Large intestine (tissue), 3 donors: ENCODE data around the gene MAP2K2. TPM values are rescaled to one million over a fixed set of nuclear protein-coding genes. Genes with fewer than 3 reads are reported as not detected.
A peak's percentile ranks its signal among the peaks of the same experiment; 100 is the strongest.

Source experiments
- DNase-seq, 2 donors: peaks; one replicate each; pipeline versions ENCODE4 v3.0.0 to v3.0.0-alpha.2; 2013
- H3K27ac ChIP-seq: one replicate; pipeline ENCODE4 v1.5.1; 2013; ENCODE audit warnings: low read length
- H3K27me3 ChIP-seq: 2 replicates; pipeline ENCODE4 v1.6.1; 2013; ENCODE audit warnings: low read length; ENCODE audit not compliant: control insufficient read depth, insufficient read depth
- H3K36me3 ChIP-seq: 2 replicates; pipeline ENCODE4 v1.6.1; 2013; ENCODE audit warnings: low read length; ENCODE audit not compliant: control insufficient read depth, insufficient read depth
- H3K4me1 ChIP-seq: one replicate; pipeline ENCODE4 v1.6.1; 2013; ENCODE audit warnings: low read length; ENCODE audit not compliant: control insufficient read depth, insufficient read depth
- H3K4me3 ChIP-seq: one replicate; pipeline ENCODE4 v1.5.1; 2013; ENCODE audit warnings: low read length
- H3K9me3 ChIP-seq: one replicate; pipeline ENCODE4 v1.6.1; 2013; ENCODE audit warnings: mild to moderate bottlenecking, low read depth, low read length, moderate library complexity; ENCODE audit not compliant: control insufficient read depth
- WGBS: methylation state at CpG from one replicate; pipeline ENCODE4 v1.1.5; 2013; ENCODE audit warnings: low lambda C conversion rate; ENCODE audit not compliant: insufficient coverage; 5-methylcytosine and 5-hydroxymethylcytosine counted together
- polyA plus RNA-seq: library from polyadenylated mRNA; unstranded; fragments of 120-200 nt; gene quantifications from one replicate; pipeline ENCODE4 v1.2.1, GENCODE V29; 2013

The MAP2K2 gene
- polyA plus RNA-seq, 1 donor = 188 TPM

DNA sequence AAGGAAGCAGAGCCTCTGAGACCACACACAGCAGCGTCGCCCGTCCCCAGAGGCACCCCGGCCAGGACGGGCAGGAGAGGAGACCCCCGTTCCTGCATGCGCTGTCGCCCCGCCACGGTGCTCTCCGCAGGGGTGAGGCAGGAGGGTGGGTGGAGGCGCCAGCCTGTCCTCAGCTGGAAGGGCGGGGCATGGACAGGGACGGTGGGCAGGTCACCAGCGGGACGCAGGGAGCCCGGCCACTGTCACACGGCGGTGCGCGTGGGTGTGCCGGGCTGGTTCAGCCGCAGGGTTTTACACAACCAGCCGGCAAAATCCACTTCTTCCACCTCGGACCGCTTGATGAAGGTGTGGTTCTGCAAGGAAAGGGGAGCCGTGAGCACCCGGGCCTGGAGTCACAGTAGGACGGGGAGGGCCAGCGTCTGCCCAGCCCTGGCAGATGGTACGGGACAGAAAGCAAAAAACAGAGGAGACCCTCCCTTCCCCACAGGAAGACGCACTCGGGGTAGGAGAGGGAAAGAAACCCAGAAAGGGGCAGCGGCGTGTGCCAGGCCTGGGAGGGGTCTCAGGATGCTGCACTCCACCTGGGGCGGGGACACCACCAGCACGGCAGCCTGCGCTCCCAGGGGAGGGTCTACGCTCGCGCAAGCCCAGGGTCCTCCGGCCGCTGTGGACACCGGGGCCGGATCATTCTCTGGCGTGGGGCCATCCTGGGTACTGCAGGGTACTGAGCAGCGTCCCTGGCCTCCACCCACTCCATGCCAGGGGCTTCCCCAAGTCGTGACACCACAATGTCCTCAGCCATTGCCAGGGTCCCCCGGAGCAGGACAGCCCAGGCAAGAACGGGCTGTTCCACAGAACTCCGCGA, 33.3 kb downstream of the MAP2K2 start:
- no peak for DNase-seq
- no CpG with 5 or more reads among the region's 52 CpGs for WGBS
- H3K36me3 ChIP-seq = peaks cover 57% of the 10 kb centered on the region

GRCh38 chr19:4089946-4090345, 34.0 kb downstream of the MAP2K2 start:
- peaks cover 51% of the 10 kb centered on the region for H3K36me3 ChIP-seq
- H3K4me1 ChIP-seq = peaks cover 10% of the 10 kb centered on the region
- H3K27ac ChIP-seq = no peak overlapping the region
- no CpG with 5 or more reads among the region's 22 CpGs for WGBS
- no peak overlapping the region for H3K4me3 ChIP-seq
- DNase-seq = no peak
- no peaks in the 10 kb centered on the region for H3K27me3 ChIP-seq
- peaks cover 4% of the 10 kb centered on the region for H3K9me3 ChIP-seq

More for the DNA sequence above, 33.3 kb downstream of the MAP2K2 start:
- Histone ChIP-seq H3K4me1 (peaks cover 10% of the 10 kb centered on the region), H3K4me3 (no peak overlapping the region), H3K9me3 (peaks cover 9% of the 10 kb centered on the region), H3K27ac (no peak overlapping the region), H3K27me3 (no peaks in the 10 kb centered on the region)

GRCh38 chr19:4089400-4089908, 34.5 kb downstream of the MAP2K2 start:
- WGBS = no CpG with 5 or more reads among the region's 26 CpGs
- no peak for DNase-seq
- no peak overlapping the region for H3K4me3 ChIP-seq
- peaks cover 46% of the 10 kb centered on the region for H3K36me3 ChIP-seq
- peaks cover 11% of the 10 kb centered on the region for H3K4me1 ChIP-seq
- peaks cover 3% of the 10 kb centered on the region for H3K9me3 ChIP-seq
- H3K27me3 ChIP-seq = no peaks in the 10 kb centered on the region
- H3K27ac ChIP-seq = no peak overlapping the region

- no peak for DNase-seq
- Histone ChIP-seq H3K36me3 (peaks cover 41% of the 10 kb centered on the region), H3K9me3 (peaks cover 3% of the 10 kb centered on the region), H3K27me3 (no peaks in the 10 kb centered on the region), H3K27ac (no peak overlapping the region), H3K4me1 (peaks cover 16% of the 10 kb centered on the region), H3K4me3 (no peak overlapping the region)
- WGBS = no CpG with 5 or more reads among the region's 2 CpGs
These were observed 34.9 kb downstream of the MAP2K2 start for GRCh38 chr19:4088975-4089374.

DNA sequence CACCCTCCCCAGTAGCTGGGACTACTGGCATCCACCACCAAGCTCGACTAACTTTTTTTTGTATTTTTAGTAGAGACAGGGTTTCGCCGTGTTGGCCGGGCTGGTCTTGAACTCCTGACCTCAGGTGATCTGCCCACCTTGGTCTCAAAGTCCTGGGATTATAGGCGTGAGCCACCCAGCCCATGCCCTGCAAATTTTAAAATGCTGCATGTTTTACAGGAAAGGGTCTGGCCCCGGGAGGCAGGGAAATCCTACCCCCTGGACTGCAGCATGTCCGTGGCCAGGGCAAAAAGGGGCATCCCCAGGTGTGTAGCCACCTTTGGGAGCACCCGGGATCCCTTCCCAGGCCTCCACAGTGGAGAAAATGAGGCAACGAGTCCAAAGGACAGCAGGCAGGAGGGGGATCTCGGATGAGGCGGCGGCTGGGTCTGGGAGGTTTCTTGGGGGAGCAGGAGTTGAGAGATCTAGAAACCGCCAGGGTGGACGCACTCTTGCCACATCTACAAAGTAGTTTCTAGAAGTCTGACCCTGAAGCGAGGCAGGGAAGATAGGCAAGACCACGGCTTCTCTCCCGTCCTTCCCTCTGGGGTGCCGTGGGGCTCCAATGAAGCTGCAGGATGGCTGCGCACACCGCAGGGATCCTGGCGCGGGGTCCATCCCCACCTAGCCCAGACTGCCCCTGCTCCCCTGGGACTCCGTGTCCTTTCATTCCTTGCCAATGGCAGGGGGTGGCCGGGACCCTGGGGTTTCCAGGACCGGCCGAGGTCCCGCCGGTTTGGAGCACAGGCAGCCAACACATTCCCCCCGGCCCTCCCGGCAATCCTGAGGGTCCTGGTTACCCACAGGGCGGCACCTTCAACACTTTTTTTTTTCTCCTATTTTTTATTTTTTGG, 35.9 kb downstream of the MAP2K2 start:
- H3K27ac ChIP-seq = no peak overlapping the region
- peak in 1 of 2 donors; percentile 27 for DNase-seq
- peaks cover 32% of the 10 kb centered on the region for H3K36me3 ChIP-seq
- no CpG with 5 or more reads among the region's 31 CpGs for WGBS
- no peaks in the 10 kb centered on the region for H3K27me3 ChIP-seq
- H3K4me3 ChIP-seq = no peak overlapping the region
- H3K4me1 ChIP-seq = peaks cover 21% of the 10 kb centered on the region
- peaks cover 3% of the 10 kb centered on the region for H3K9me3 ChIP-seq

DNA sequence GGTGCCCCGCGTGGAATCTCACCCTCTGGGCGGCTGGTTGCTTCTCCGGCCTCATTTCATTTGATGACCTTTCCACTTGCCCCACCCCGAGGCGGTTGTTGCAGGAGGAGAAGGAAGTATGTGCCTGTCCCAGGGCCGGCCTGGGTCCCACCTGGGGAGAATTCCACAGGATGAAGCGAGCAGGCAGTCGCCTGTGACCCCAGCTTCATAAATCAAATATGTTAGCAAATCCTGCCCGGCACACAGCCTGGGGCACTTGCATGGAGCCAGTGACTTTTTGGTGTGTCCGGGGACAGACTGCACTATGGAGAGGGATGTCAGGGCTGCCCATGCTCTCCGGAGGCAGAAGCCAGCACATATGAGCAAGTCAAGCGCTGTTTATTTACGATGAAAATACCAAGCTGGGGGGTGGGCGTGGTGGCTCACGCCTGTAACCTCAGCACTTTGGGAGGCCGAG, 37.5 kb downstream of the MAP2K2 start:
- peak in 1 of 2 donors; percentile 59 for DNase-seq
- no peaks in the 10 kb centered on the region for H3K27me3 ChIP-seq
- peaks cover 21% of the 10 kb centered on the region for H3K36me3 ChIP-seq
- H3K4me3 ChIP-seq = no peak overlapping the region
- H3K27ac ChIP-seq = peak overlapping the region; percentile 10
- H3K9me3 ChIP-seq = peaks cover 7% of the 10 kb centered on the region
- peaks cover 21% of the 10 kb centered on the region for H3K4me1 ChIP-seq
- no CpG with 5 or more reads among the region's 17 CpGs for WGBS

- Histone ChIP-seq H3K36me3 (peaks cover 5% of the 10 kb centered on the region), H3K4me1 (peaks cover 21% of the 10 kb centered on the region), H3K4me3 (peak overlapping the region; percentile 45), H3K27ac (peak overlapping the region; percentile 64), H3K27me3 (no peaks in the 10 kb centered on the region), H3K9me3 (peaks cover 5% of the 10 kb centered on the region)
- WGBS = no CpG with 5 or more reads among the region's 8 CpGs
- no peak for DNase-seq
These were observed 39.4 kb downstream of the MAP2K2 start for GRCh38 chr19:4084547-4084877.

GRCh38 chr19:4083677-4084546, 40.0 kb downstream of the MAP2K2 start:
- Histone ChIP-seq H3K4me3 (peak overlapping the region; percentile 45), H3K27ac (peak overlapping the region; percentile 64), H3K9me3 (peaks cover 5% of the 10 kb centered on the region), H3K36me3 (no peaks in the 10 kb centered on the region), H3K4me1 (peaks cover 21% of the 10 kb centered on the region), H3K27me3 (no peaks in the 10 kb centered on the region)
- no CpG with 5 or more reads among the region's 28 CpGs for WGBS
- DNase-seq = peak; percentile 79 to 86

GRCh38 chr19:4082172-4082571, 41.8 kb downstream of the MAP2K2 start:
- no peak for DNase-seq
- peaks cover 5% of the 10 kb centered on the region for H3K9me3 ChIP-seq
- H3K27ac ChIP-seq = no peak overlapping the region
- WGBS = no CpG with 5 or more reads among the region's 9 CpGs
- H3K4me3 ChIP-seq = no peak overlapping the region
- H3K27me3 ChIP-seq = no peaks in the 10 kb centered on the region
- no peaks in the 10 kb centered on the region for H3K36me3 ChIP-seq
- peaks cover 33% of the 10 kb centered on the region for H3K4me1 ChIP-seq
